Measurements from ENCODE around the gene RUNX2. TPM values are rescaled to one million over a fixed set of nuclear protein-coding genes. Genes with fewer than 3 reads are reported as not detected.

Gene RUNX2
- total and polyA plus RNA-seq, 10 of the 15 experiments (the other 5 are each of a cell fraction or from before 2014, with no cell fraction given): 0.01 to 0.77 (median 0.15) TPM; not detected in 3

DNA sequence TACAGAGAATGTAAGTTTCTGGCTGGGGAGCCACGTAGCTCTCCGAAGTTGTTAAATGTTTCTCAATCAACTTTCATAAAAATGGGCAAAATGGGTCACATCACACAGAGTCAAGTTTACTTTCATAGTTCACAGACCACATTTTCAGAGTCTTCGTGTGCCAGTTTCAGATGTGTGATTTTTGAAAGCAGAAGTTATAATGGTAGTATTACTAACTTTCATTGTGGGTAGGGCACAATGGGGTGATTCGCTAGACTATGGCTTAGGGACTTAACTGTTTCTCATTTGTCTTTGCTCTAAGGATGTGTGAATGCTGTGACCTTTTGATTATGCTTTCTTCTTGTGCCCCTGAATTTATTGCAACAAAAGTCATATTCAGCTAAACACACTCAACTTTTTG lies 158.6 kb downstream of the RUNX2 start:
- BruUV-seq (replicated peaks): no TSS peak
- H3K27ac ChIP-seq (ENCODE audit: control insufficient read depth, insufficient read depth): no peak overlapping the region
- H3K9me3 ChIP-seq (replicated peaks; ENCODE audit: control insufficient read depth, insufficient read depth, low read length): no peaks in the 10 kb centered on the region; the same call in 2 of the 3 replicates
- H3K9ac ChIP-seq (ENCODE audit: control insufficient read depth, insufficient read depth, low read length): no peak overlapping the region
- CTCF ChIA-PET: interaction anchor here (0.6 kb wide), 1 partner anchor 25 kb away, joined by 4 read pairs; no protein-coding TSS in a partner anchor
- no peak overlapping the region for H2AFZ ChIP-seq (ENCODE audit: control insufficient read depth, low read depth, low read length)
- POLR2A ChIA-PET: no interaction called here
- FAIRE-seq (no peak), ATAC-seq (peak; percentile 80), DNase-seq (ENCODE audit: low read depth, low spot score) (peak; percentile 9)
- H3K4me2 ChIP-seq (ENCODE audit: control insufficient read depth, insufficient read depth): no peak overlapping the region
- no peaks in the 10 kb centered on the region for H3K4me1 ChIP-seq (ENCODE audit: control insufficient read depth, insufficient read depth, low read length)
- H3K27me3 ChIP-seq (replicated peaks in 1 of 2; ENCODE audit: control insufficient read depth in 2 of 2, insufficient read depth in 2 of 2, low read length in 1 of 2): no peaks in the 10 kb centered on the region; a peak in 2 of 4 replicates
- in situ Hi-C loops (cut with MboI) (no loop called here), intact Hi-C loops (cut with micrococcal nuclease; ENCODE audit: unreplicated experiment) (no loop called here)
- no peaks in the 10 kb centered on the region for H4K20me1 ChIP-seq (ENCODE audit: control insufficient read depth, insufficient read depth)
- RAD21 ChIA-PET (ENCODE audit: unreplicated experiment): interaction anchor here (0.6 kb wide), 1 partner anchor 8 kb away, joined by 3 read pairs; no protein-coding TSS in a partner anchor
- SMC1A ChIA-PET (ENCODE audit: uncharacterized antibody, unreplicated experiment): interaction anchor here (0.9 kb wide), 1 partner anchor 17 kb away, joined by 3 read pairs; no protein-coding TSS in a partner anchor
- WGBS (ENCODE audit: insufficient coverage, insufficient replicate concordance, low lambda C conversion rate, missing lambda C conversion rate): 1% methylated on average over 4 of the region's 4 CpGs
- H3K79me2 ChIP-seq (ENCODE audit: control insufficient read depth, insufficient read depth, low read length): no peaks in the 10 kb centered on the region
- no peaks in the 10 kb centered on the region for H3K36me3 ChIP-seq (ENCODE audit: control insufficient read depth in 2 of 2, insufficient read depth in 2 of 2, low read length in 1 of 2)
- no peak overlapping the region for H3K4me3 ChIP-seq
- no peak for TF ChIP-seq POLR2A (IDR thresholded peaks at IDR 0.05; ENCODE audit: low read depth, low read length)
- TF ChIP-seq TARDBP (IDR thresholded peaks at IDR 0.05; ENCODE audit: borderline replicate concordance): no peak
- TF ChIP-seq SP1 (IDR thresholded peaks at IDR 0.05; ENCODE audit: low read depth, low read length): no peak
- TF ChIP-seq EP300 (IDR thresholded peaks at IDR 0.05; ENCODE audit: borderline replicate concordance in 1 of 2, control insufficient read depth in 1 of 2, low read depth in 2 of 2, low read length in 2 of 2): no peak
- TF ChIP-seq MEF2B (IDR thresholded peaks at IDR 0.05; ENCODE audit: partially characterized antibody, poor library complexity, severe bottlenecking): no peak
- TF ChIP-seq POLR2AphosphoS2 (IDR thresholded peaks at IDR 0.05; ENCODE audit: low read depth, low read length): no peak
- TF ChIP-seq, protein P1, sequence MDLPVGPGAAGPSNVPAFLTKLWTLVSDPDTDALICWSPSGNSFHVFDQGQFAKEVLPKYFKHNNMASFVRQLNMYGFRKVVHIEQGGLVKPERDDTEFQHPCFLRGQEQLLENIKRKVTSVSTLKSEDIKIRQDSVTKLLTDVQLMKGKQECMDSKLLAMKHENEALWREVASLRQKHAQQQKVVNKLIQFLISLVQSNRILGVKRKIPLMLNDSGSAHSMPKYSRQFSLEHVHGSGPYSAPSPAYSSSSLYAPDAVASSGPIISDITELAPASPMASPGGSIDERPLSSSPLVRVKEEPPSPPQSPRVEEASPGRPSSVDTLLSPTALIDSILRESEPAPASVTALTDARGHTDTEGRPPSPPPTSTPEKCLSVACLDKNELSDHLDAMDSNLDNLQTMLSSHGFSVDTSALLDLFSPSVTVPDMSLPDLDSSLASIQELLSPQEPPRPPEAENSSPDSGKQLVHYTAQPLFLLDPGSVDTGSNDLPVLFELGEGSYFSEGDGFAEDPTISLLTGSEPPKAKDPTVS (IDR thresholded peaks at IDR 0.05; ENCODE audit: low read depth, low read length): no peak
- no peak for TF ChIP-seq WRNIP1 (IDR thresholded peaks at IDR 0.05; ENCODE audit: borderline replicate concordance, low read depth, low read length)
- no peak for TF ChIP-seq FOS (IDR thresholded peaks at IDR 0.05; ENCODE audit: borderline replicate concordance, extremely low read depth, insufficient read length)
